Neural crest cell (in vitro differentiated cells): ENCODE data around the gene EXT2. TPM values are rescaled to one million over a fixed set of nuclear protein-coding genes. Genes with fewer than 3 reads are reported as not detected.

Experiments used
- DNase-seq: peaks from one replicate; pipeline ENCODE4 v3.0.0; 2021; ENCODE audit warnings: low read depth, mixed read lengths, low spot score
- H3K27ac Mint-ChIP-seq: one replicate; pipeline ENCODE4 v1.8.0; 2021; ENCODE audit warnings: mild to moderate bottlenecking, mixed read lengths; ENCODE audit not compliant: unreplicated experiment
- H3K27me3 Mint-ChIP-seq: 2 replicates; pipeline ENCODE4 v1.8.0; 2021; ENCODE audit warnings: low read depth, mild to moderate bottlenecking, mixed read lengths
- H3K36me3 Mint-ChIP-seq: 2 replicates; pipeline ENCODE4 v1.8.0; 2021; ENCODE audit warnings: low read depth, mild to moderate bottlenecking, mixed read lengths
- H3K4me1 Mint-ChIP-seq: 2 replicates; pipeline ENCODE4 v1.8.0; 2021; ENCODE audit warnings: mixed read lengths
- H3K4me3 Mint-ChIP-seq: one replicate; pipeline ENCODE4 v1.8.0; 2021; ENCODE audit warnings: mild to moderate bottlenecking, mixed read lengths
- H3K9me3 Mint-ChIP-seq: 2 replicates; pipeline ENCODE4 v1.8.0; 2021; ENCODE audit warnings: mixed read lengths
- total RNA-seq: library from RNA; stranded (reverse); gene quantifications from 2 replicates; pipeline ENCODE4 v1.2.1, GENCODE V29; 2021
- TF ChIP-seq, protein P1 (sequence below): fragments of 200-600 bp; sonication (generic); conservative IDR thresholded peaks from 2 replicates; pipeline ENCODE4 v1.5.0; 2021; ENCODE audit warnings: antibody characterized with exemption, mild to moderate bottlenecking

The EXT2 gene
- total RNA-seq, 1 donor from 2014 or later: 56.6 TPM

DNA sequence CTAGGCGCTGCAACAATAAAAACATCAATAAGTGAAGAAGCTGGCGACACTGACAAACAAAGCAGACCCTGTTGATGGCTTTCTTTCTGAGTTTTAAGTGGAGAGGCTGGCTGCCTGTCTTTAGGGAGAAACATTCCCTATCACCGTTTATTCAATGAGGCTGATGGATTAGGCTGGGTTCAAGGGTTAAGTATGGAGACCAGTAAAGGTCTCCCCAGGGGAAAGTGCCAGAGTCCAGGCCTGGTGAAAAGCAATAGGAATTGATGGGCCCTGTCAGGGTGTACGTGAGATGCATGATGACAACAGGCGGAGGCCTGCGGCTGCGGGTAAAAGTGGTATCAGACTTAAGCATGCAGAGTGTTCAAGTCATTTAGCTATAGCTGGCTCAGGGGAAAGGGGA, 111.8 kb downstream of the EXT2 start:
- H3K4me3 Mint-ChIP-seq: peak overlapping the region; percentile 32
- H3K27me3 Mint-ChIP-seq: peaks cover 91% of the 10 kb centered on the region
- TF ChIP-seq, protein P1, sequence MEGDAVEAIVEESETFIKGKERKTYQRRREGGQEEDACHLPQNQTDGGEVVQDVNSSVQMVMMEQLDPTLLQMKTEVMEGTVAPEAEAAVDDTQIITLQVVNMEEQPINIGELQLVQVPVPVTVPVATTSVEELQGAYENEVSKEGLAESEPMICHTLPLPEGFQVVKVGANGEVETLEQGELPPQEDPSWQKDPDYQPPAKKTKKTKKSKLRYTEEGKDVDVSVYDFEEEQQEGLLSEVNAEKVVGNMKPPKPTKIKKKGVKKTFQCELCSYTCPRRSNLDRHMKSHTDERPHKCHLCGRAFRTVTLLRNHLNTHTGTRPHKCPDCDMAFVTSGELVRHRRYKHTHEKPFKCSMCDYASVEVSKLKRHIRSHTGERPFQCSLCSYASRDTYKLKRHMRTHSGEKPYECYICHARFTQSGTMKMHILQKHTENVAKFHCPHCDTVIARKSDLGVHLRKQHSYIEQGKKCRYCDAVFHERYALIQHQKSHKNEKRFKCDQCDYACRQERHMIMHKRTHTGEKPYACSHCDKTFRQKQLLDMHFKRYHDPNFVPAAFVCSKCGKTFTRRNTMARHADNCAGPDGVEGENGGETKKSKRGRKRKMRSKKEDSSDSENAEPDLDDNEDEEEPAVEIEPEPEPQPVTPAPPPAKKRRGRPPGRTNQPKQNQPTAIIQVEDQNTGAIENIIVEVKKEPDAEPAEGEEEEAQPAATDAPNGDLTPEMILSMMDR: no peak
- no peak overlapping the region for H3K27ac Mint-ChIP-seq
- DNase-seq: peak; percentile 42
- H3K9me3 Mint-ChIP-seq: peaks cover 5% of the 10 kb centered on the region
- peaks cover 14% of the 10 kb centered on the region for H3K4me1 Mint-ChIP-seq
- H3K36me3 Mint-ChIP-seq: peaks cover 26% of the 10 kb centered on the region

DNA sequence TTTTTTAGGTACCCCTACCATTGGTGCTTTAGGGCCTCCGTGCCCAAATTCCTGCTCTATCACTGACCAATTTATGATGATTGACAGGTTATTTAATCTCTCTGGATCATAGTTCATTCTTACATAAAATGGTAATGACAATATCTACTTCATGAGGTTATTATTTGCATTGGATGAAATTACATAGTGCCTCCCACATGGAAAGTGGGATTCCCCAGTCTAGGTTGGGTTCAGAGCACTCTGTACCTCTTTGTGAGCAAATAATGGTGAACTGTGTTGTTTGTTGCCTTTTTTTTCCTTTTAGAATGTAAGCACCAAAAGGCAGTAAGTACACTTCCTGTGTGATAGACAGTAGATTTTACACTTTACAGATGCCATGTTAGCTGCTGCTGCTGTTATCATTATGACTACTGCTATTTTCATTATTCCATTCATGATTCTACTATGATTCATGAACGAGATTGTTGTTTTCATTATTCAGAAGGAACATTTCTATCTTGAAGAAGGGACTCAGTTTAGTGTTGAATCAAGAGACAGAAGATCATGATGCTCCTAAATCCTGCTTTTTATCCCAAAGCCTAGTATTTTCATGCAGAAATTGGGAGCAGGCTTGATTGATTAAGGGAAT, 113.6 kb downstream of the EXT2 start:
- peaks cover 14% of the 10 kb centered on the region for H3K4me1 Mint-ChIP-seq
- H3K27ac Mint-ChIP-seq: no peak overlapping the region
- DNase-seq: no peak

GRCh38 chr11:44212128-44212527, 116.7 kb downstream of the EXT2 start:
- H3K9me3 Mint-ChIP-seq: peaks cover 11% of the 10 kb centered on the region
- peaks cover 31% of the 10 kb centered on the region for H3K36me3 Mint-ChIP-seq
- no peak overlapping the region for H3K4me3 Mint-ChIP-seq

More for the DNA sequence above, 113.6 kb downstream of the EXT2 start:
- TF ChIP-seq, protein P1: no peak
- Mint-ChIP-seq H3K27me3 (peaks cover 88% of the 10 kb centered on the region), H3K4me3 (no peak overlapping the region), H3K36me3 (peaks cover 33% of the 10 kb centered on the region), H3K9me3 (peaks cover 11% of the 10 kb centered on the region)

GRCh38 chr11:44213148-44213547, 117.7 kb downstream of the EXT2 start:
- Mint-ChIP-seq H3K27me3 (peaks cover 77% of the 10 kb centered on the region), H3K27ac (no peak overlapping the region), H3K36me3 (peaks cover 29% of the 10 kb centered on the region), H3K4me1 (peaks cover 3% of the 10 kb centered on the region), H3K9me3 (peaks cover 11% of the 10 kb centered on the region), H3K4me3 (no peak overlapping the region)
- TF ChIP-seq, protein P1: no peak
- DNase-seq: no peak

More at GRCh38 chr11:44212128-44212527, 116.7 kb downstream of the EXT2 start:
- H3K4me1 Mint-ChIP-seq: peaks cover 8% of the 10 kb centered on the region
- peaks cover 75% of the 10 kb centered on the region for H3K27me3 Mint-ChIP-seq
- no peak for DNase-seq
- H3K27ac Mint-ChIP-seq: no peak overlapping the region
- TF ChIP-seq, protein P1: no peak

DNA sequence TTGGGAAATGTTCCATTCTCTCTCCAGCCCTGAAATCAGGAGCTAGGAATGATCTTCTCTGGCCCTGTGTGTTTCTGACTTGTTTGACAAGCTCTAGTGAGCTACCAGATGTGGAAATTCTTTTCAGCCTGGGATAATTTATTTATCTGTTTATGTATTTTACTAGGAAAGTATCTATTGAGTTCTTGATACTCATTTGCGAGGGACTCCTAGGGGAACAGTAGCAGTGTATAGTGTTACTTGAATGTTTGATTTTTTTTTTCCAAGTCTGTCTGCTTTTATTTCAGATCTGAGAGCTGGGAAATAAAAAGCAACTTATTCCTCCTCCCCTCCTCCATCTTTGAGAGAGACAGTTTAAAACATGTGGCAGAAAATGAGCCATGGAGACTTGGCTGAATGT, 122.0 kb downstream of the EXT2 start:
- H3K9me3 Mint-ChIP-seq: peaks cover 5% of the 10 kb centered on the region
- peaks cover 14% of the 10 kb centered on the region for H3K36me3 Mint-ChIP-seq
- no peak overlapping the region for H3K27ac Mint-ChIP-seq
- no peaks in the 10 kb centered on the region for H3K4me1 Mint-ChIP-seq
- peaks cover 75% of the 10 kb centered on the region for H3K27me3 Mint-ChIP-seq
- TF ChIP-seq, protein P1: no peak
- no peak for DNase-seq
- H3K4me3 Mint-ChIP-seq: no peak overlapping the region
